Measurements from ENCODE around the gene SAMD15. TPM values are rescaled to one million over a fixed set of nuclear protein-coding genes. Genes with fewer than 3 reads are reported as not detected.

SAMD15 gene
- total and polyA plus RNA-seq, 2 donors (not counting 3 experiments of a cell fraction or from before 2014, with no cell fraction given) = 0.10 to 1.1 TPM

DNA sequence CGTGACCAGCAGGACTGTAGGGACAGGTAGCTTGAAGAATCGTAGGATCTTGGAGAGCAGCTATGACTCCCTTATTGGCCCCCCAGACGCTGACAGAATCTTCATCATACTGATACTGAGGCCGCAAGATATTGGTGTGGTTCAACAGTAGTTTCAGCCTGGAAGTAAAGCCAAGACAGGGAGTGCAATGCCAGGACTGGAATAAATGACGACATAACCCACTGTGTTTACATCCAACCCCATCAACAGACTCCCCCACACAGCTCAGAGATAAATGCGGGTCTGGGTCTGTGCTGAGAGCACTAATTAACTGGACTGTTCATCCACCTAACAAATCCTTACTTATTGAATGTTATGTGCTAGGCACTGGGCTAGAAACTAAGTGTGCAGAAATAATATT, 29.5 kb downstream of the SAMD15 start:
- DNase-seq (ENCODE audit: low read depth, low spot score) = no peak
- FAIRE-seq = no peak
- H3K9ac ChIP-seq (replicated peaks; ENCODE audit: extremely low read depth, insufficient read depth, low read length) = no peak overlapping the region
- intact Hi-C loops (cut with micrococcal nuclease) = no loop called here
- H3K27me3 ChIP-seq (ENCODE audit: control insufficient read depth in 2 of 2, insufficient read depth in 2 of 2, low read length in 2 of 2) = no peaks in the 10 kb centered on the region
- H4K20me1 ChIP-seq (replicated peaks; ENCODE audit: control insufficient read depth, extremely low read depth, insufficient read depth, low read length) = no peaks in the 10 kb centered on the region
- no peaks in the 10 kb centered on the region for H3K36me3 ChIP-seq (ENCODE audit: control insufficient read depth in 2 of 2, extremely low read depth in 1 of 2, insufficient read depth in 2 of 2, low read length in 2 of 2)
- H3K4me1 ChIP-seq (ENCODE audit: control insufficient read depth, extremely low read depth, insufficient read depth, low read length) = no peaks in the 10 kb centered on the region
- POLR2A ChIA-PET = no interaction called here
- H3K79me2 ChIP-seq (ENCODE audit: control insufficient read depth, insufficient read depth, low read length) = no peaks in the 10 kb centered on the region
- no TSS peak for BruUV-seq (replicated peaks)
- no peak overlapping the region for H3K27ac ChIP-seq (ENCODE audit: insufficient read depth, low read depth, low read length)
- CTCF ChIA-PET = interaction anchor here (0.6 to 1.2 kb wide), 4 partner anchors 13 to 106 kb away, joined by 3 read pairs; no protein-coding TSS in a partner anchor
- H2AFZ ChIP-seq (ENCODE audit: low read depth, low read length) = no peak overlapping the region
- H3K4me3 ChIP-seq (replicated peaks in 1 of 3; ENCODE audit: insufficient read depth in 1 of 3, low read depth in 1 of 3, low read length in 3 of 3) = no peak overlapping the region
- H3K9me1 ChIP-seq (replicated peaks; ENCODE audit: control insufficient read depth, extremely low read depth, insufficient read depth, low read length) = no peaks in the 10 kb centered on the region
- TF ChIP-seq CTCF (IDR thresholded peaks at IDR 0.05; ENCODE audit: extremely low read depth in 1 of 2, insufficient read depth in 1 of 2, low read depth in 1 of 2, low read length in 2 of 2) (no peak), EZH2 (IDR thresholded peaks at IDR 0.05; ENCODE audit: borderline replicate concordance, low read depth, low read length, severe bottlenecking) (no peak), POLR2A (IDR thresholded peaks at IDR 0.05; ENCODE audit: low read depth, low read length) (no peak), GATA2 (IDR thresholded peaks at IDR 0.05; ENCODE audit: insufficient read depth, insufficient read length, low read depth, low read length) (no peak)
- no peak overlapping the region for H3K4me2 ChIP-seq (ENCODE audit: insufficient read depth, low read length)
- H3K9me3 ChIP-seq (replicated peaks; ENCODE audit: control insufficient read depth, insufficient read depth, low read length) = no peaks in the 10 kb centered on the region
- dilution Hi-C loops (cut with MboI; ENCODE audit: extremely low pct_ligation_motif_present, low sequenced_read_pairs) = no loop called here

DNA sequence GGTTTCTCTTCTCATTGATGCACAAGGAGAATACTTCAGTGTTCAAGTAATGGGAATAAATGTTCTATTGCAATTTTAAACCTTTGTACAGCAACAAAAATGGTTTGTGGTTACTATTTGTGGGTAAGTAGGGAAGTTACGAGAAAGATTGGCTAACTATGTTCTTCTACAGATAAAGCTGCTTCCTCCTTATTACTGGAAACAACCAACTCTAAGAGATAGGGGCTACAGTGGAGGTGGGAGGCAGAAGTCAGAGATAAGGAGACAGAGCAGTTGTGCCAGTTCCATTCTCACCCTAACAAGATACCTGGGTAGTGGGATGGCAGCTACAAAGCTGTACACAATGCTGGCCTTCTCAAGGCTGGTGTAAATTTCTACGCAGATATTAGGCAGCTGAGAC, 30.0 kb downstream of the SAMD15 start:
- no peak for FAIRE-seq
- H3K27ac ChIP-seq (ENCODE audit: insufficient read depth, low read depth, low read length) = no peak overlapping the region
- H3K79me2 ChIP-seq (ENCODE audit: control insufficient read depth, insufficient read depth, low read length) = no peaks in the 10 kb centered on the region
- ChIA-PET CTCF (interaction anchor here (0.6 to 0.9 kb wide), 2 partner anchors 12 to 52 kb away, joined by 3 read pairs; no protein-coding TSS in a partner anchor), POLR2A (no interaction called here)
- H3K4me1 ChIP-seq (ENCODE audit: control insufficient read depth, extremely low read depth, insufficient read depth, low read length) = no peaks in the 10 kb centered on the region
- dilution Hi-C loops (cut with MboI; ENCODE audit: extremely low pct_ligation_motif_present, low sequenced_read_pairs) (no loop called here), intact Hi-C loops (cut with micrococcal nuclease) (no loop called here)
- no peak overlapping the region for H3K9ac ChIP-seq (replicated peaks; ENCODE audit: extremely low read depth, insufficient read depth, low read length)
- H2AFZ ChIP-seq (ENCODE audit: low read depth, low read length) = no peak overlapping the region
- H3K36me3 ChIP-seq (ENCODE audit: control insufficient read depth in 2 of 2, extremely low read depth in 1 of 2, insufficient read depth in 2 of 2, low read length in 2 of 2) = no peaks in the 10 kb centered on the region
- no peak overlapping the region for H3K4me2 ChIP-seq (ENCODE audit: insufficient read depth, low read length)
- H3K4me3 ChIP-seq (replicated peaks in 1 of 3; ENCODE audit: insufficient read depth in 1 of 3, low read depth in 1 of 3, low read length in 3 of 3) = no peak overlapping the region
- no peaks in the 10 kb centered on the region for H3K9me3 ChIP-seq (replicated peaks; ENCODE audit: control insufficient read depth, insufficient read depth, low read length)
- no peaks in the 10 kb centered on the region for H3K9me1 ChIP-seq (replicated peaks; ENCODE audit: control insufficient read depth, extremely low read depth, insufficient read depth, low read length)
- BruUV-seq (replicated peaks) = no TSS peak
- TF ChIP-seq GATA2 (IDR thresholded peaks at IDR 0.05; ENCODE audit: insufficient read depth, insufficient read length, low read depth, low read length) (no peak), MYC (IDR thresholded peaks at IDR 0.05; ENCODE audit: low read depth, low read length) (no peak), JUN (IDR thresholded peaks at IDR 0.05; ENCODE audit: borderline replicate concordance, insufficient read depth, insufficient read length, low read depth) (no peak), POLR2A (IDR thresholded peaks at IDR 0.05; ENCODE audit: low read depth, low read length) (no peak), CTCF (IDR thresholded peaks at IDR 0.05; ENCODE audit: extremely low read depth in 1 of 2, insufficient read depth in 1 of 2, low read depth in 1 of 2, low read length in 2 of 2) (no peak), FOS (IDR thresholded peaks at IDR 0.05; ENCODE audit: borderline replicate concordance, insufficient read depth, low read length) (no peak), EZH2 (IDR thresholded peaks at IDR 0.05; ENCODE audit: borderline replicate concordance, low read depth, low read length, severe bottlenecking) (no peak), POLR2AphosphoS5 (IDR thresholded peaks at IDR 0.05; ENCODE audit: insufficient read depth, low read depth, low read length) (no peak)
- TF ChIP-seq, protein P1, sequence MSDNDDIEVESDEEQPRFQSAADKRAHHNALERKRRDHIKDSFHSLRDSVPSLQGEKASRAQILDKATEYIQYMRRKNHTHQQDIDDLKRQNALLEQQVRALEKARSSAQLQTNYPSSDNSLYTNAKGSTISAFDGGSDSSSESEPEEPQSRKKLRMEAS (IDR thresholded peaks at IDR 0.05; ENCODE audit: insufficient read depth, insufficient read length) = no peak
- DNase-seq (ENCODE audit: low read depth, low spot score) = no peak
- H3K27me3 ChIP-seq (ENCODE audit: control insufficient read depth in 2 of 2, insufficient read depth in 2 of 2, low read length in 2 of 2) = no peaks in the 10 kb centered on the region
- H4K20me1 ChIP-seq (replicated peaks; ENCODE audit: control insufficient read depth, extremely low read depth, insufficient read depth, low read length) = no peaks in the 10 kb centered on the region

Data from endothelial cell of umbilical vein (primary cell).